MM.1S (cell line): ENCODE measurements around the gene APRT.

ENCODE experiments used
- DNase-seq: peaks from one replicate; pipeline ENCODE4 v3.0.0-alpha.2; 2015
- H2AFZ ChIP-seq: fragments of 300-600 bp; sonication (generic); 2 replicates; pipeline ENCODE4 v1.6.0; 2016; ENCODE audit warnings: antibody characterized with exemption, low read length
- H3F3A ChIP-seq: fragments of 300-600 bp; sonication (generic); 2 replicates; pipeline ENCODE4 v1.6.1; 2016; ENCODE audit warnings: mild to moderate bottlenecking, antibody characterized with exemption, low read length, moderate library complexity, mixed read lengths; ENCODE audit not compliant: insufficient read depth
- H3K27ac ChIP-seq: fragments of 300-600 bp; sonication (generic); 2 replicates; pipeline ENCODE4 v1.5.1; 2016; ENCODE audit warnings: mild to moderate bottlenecking, low read length
- H3K27me3 ChIP-seq: fragments of 300-600 bp; sonication (generic); replicated peaks from 2 replicates; pipeline ENCODE4 v1.6.0; 2016; ENCODE audit warnings: low read length; ENCODE audit not compliant: insufficient read depth
- H3K36me3 ChIP-seq: fragments of 300-600 bp; sonication (generic); replicated peaks from 2 replicates; pipeline ENCODE4 v1.6.1; 2016; ENCODE audit warnings: mild to moderate bottlenecking, low read length, mixed read lengths; ENCODE audit not compliant: insufficient read depth
- H3K4me1 ChIP-seq: fragments of 300-600 bp; sonication (generic); 2 replicates; pipeline ENCODE4 v1.6.1; 2016; ENCODE audit warnings: low read length, mixed read lengths
- H3K4me2 ChIP-seq: fragments of 300-600 bp; sonication (generic); 2 replicates; pipeline ENCODE4 v1.6.0; 2016; ENCODE audit warnings: low read depth, low read length
- H3K4me3 ChIP-seq: fragments of 300-600 bp; sonication (generic); 2 replicates; pipeline ENCODE4 v1.5.1; 2016; ENCODE audit warnings: low read length, mixed read lengths
- H3K79me2 ChIP-seq: fragments of 300-600 bp; sonication (generic); 2 replicates; pipeline ENCODE4 v1.6.1; 2016; ENCODE audit warnings: mixed run types, low read length, mixed read lengths
- H3K9ac ChIP-seq: fragments of 300-600 bp; sonication (generic); 2 replicates; pipeline ENCODE4 v1.6.1; 2016; ENCODE audit warnings: low read length, mixed read lengths
- H3K9me2 ChIP-seq: fragments of 300-600 bp; sonication (generic); replicated peaks from 2 replicates; pipeline ENCODE4 v1.6.1; 2016; ENCODE audit warnings: mild to moderate bottlenecking, low read length, mixed read lengths; ENCODE audit not compliant: insufficient read depth
- H3K9me3 ChIP-seq: fragments of 300-600 bp; sonication (generic); replicated peaks from 2 replicates; pipeline ENCODE4 v1.6.1; 2016; ENCODE audit warnings: mild to moderate bottlenecking, low read length, mixed read lengths; ENCODE audit not compliant: insufficient read depth
- H4K20me1 ChIP-seq: fragments of 300-600 bp; sonication (generic); 2 replicates; pipeline ENCODE4 v1.6.1; 2016; ENCODE audit warnings: mild to moderate bottlenecking, low read length, moderate library complexity, mixed read lengths; ENCODE audit not compliant: insufficient read depth
- CTCF ChIP-seq: fragments of 300-600 bp; sonication (generic); IDR thresholded peaks from 2 replicates; pipeline ENCODE4 v1.5.1; 2016; ENCODE audit warnings: antibody characterized with exemption, low read length, mixed read lengths
- EZH2 ChIP-seq: fragments of 300-600 bp; sonication (generic); optimal IDR thresholded peaks from 2 replicates; pipeline ENCODE3; 2017; ENCODE audit warnings: low read depth, mild to moderate bottlenecking, antibody characterized with exemption, low read length, mixed read lengths
- EZH2phosphoT487 ChIP-seq: fragments of 300-600 bp; sonication (generic); IDR thresholded peaks from 2 replicates; pipeline ENCODE4 v1.6.1; 2018; ENCODE audit warnings: antibody characterized with exemption, low read length

Gene APRT

GRCh38 chr16:88834670-88835069 lies 22.9 kb upstream of the APRT start:
- Histone ChIP-seq H3K27me3 (peaks cover 4% of the 10 kb centered on the region), H3K4me2 (no peak overlapping the region), H3F3A (no peaks in the 10 kb centered on the region), H3K9me3 (no peaks in the 10 kb centered on the region), H3K4me3 (no peak overlapping the region), H3K4me1 (no peaks in the 10 kb centered on the region), H3K27ac (no peak overlapping the region), H2AFZ (no peak overlapping the region), H3K9ac (no peak overlapping the region), H3K9me2 (no peaks in the 10 kb centered on the region), H4K20me1 (no peaks in the 10 kb centered on the region), H3K36me3 (no peaks in the 10 kb centered on the region), H3K79me2 (no peaks in the 10 kb centered on the region)
- TF ChIP-seq CTCF = no peak
- TF ChIP-seq EZH2 = no peak
- no peak for TF ChIP-seq EZH2phosphoT487
- DNase-seq = no peak

- Histone ChIP-seq H3K9me2 (no peaks in the 10 kb centered on the region), H4K20me1 (no peaks in the 10 kb centered on the region), H3K9me3 (no peaks in the 10 kb centered on the region), H3K27me3 (peaks cover 4% of the 10 kb centered on the region), H3K9ac (no peak overlapping the region), H3K4me1 (no peaks in the 10 kb centered on the region), H3K36me3 (no peaks in the 10 kb centered on the region), H3F3A (no peaks in the 10 kb centered on the region), H3K79me2 (no peaks in the 10 kb centered on the region), H3K4me3 (no peak overlapping the region), H2AFZ (no peak overlapping the region), H3K4me2 (no peak overlapping the region), H3K27ac (no peak overlapping the region)
- DNase-seq = no peak
- TF ChIP-seq EZH2phosphoT487 (no peak), EZH2 (no peak), CTCF (no peak)
Measured at GRCh38 chr16:88833086-88833485, 21.4 kb upstream of the APRT start.

GRCh38 chr16:88831838-88832237 lies 20.1 kb upstream of the APRT start:
- DNase-seq = no peak

More at GRCh38 chr16:88831838-88832237, 20.1 kb upstream of the APRT start:
- H3K4me1 ChIP-seq = no peaks in the 10 kb centered on the region
- H3K4me2 ChIP-seq = no peak overlapping the region
- no peak for TF ChIP-seq CTCF
- TF ChIP-seq EZH2phosphoT487 = no peak
- no peak for TF ChIP-seq EZH2
- H4K20me1 ChIP-seq = no peaks in the 10 kb centered on the region
- H3K4me3 ChIP-seq = no peak overlapping the region
- H3K9me3 ChIP-seq = no peaks in the 10 kb centered on the region
- no peak overlapping the region for H3K27ac ChIP-seq
- no peaks in the 10 kb centered on the region for H3K36me3 ChIP-seq
- H3K27me3 ChIP-seq = peaks cover 4% of the 10 kb centered on the region; the same call in 1 of the 2 replicates
- H3K9me2 ChIP-seq = no peaks in the 10 kb centered on the region
- H3K79me2 ChIP-seq = no peaks in the 10 kb centered on the region
- H3K9ac ChIP-seq = no peak overlapping the region
- no peaks in the 10 kb centered on the region for H3F3A ChIP-seq
- H2AFZ ChIP-seq = no peak overlapping the region
